Stimulated activated CD8-positive, alpha-beta memory T cell treated with anti-CD3 and anti-CD28 coated beads, Interleukin-4, amount 100 ng/mL, for 4 hours (primary cell): Measurements from ENCODE around the gene CLK4.

Experiments used
- DNase-seq, 2 donors: peaks; one replicate each; pipeline ENCODE4 v3.0.0-alpha.2; 2020; ENCODE audit warnings: low read depth in 2 of 2, low spot score in 1 of 2

Gene CLK4

DNA sequence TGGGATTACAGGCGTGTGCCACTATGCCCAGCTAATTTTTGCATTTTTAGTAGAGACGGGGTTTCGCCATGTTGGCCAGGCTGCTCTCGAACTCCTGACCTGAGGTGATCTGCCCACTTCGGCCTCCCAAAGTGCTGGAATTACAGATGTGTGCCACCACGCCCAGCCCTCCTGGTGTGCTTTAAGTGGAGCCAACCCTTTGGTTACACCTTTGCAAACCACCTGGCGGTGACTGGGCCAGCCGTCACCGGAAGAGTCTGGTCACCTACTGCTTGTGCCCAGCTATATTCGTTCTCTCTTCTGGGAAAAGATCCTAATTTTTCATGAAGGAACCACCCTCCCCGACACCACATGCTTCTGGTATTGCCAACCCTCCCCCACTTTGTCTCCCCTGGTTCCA, 72.5 kb downstream of the CLK4 start:
- DNase-seq, result no peak

GRCh38 chr5:178553517-178553916, 73.3 kb downstream of the CLK4 start:
- DNase-seq, result no peak
